Activated naive CD4-positive, alpha-beta T cell treated with anti-CD3 and anti-CD28 coated beads, Interleukin-2, amount 50 U/mL, for 24 hours (primary cell): ENCODE results near the gene OAF.

Source experiments
- H3K27ac Mint-ChIP-seq: one replicate; pipeline ENCODE4 v1.8.0; 2021; ENCODE audit warnings: mild to moderate bottlenecking, mixed read lengths
- H3K27me3 Mint-ChIP-seq: one replicate; pipeline ENCODE4 v1.8.0; 2021; ENCODE audit warnings: mixed read lengths
- H3K36me3 Mint-ChIP-seq: one replicate; pipeline ENCODE4 v1.8.0; 2021; ENCODE audit warnings: mixed read lengths
- H3K4me1 Mint-ChIP-seq: one replicate; pipeline ENCODE4 v1.8.0; 2021; ENCODE audit warnings: mixed read lengths
- H3K4me3 Mint-ChIP-seq: one replicate; pipeline ENCODE4 v1.8.0; 2021; ENCODE audit warnings: mild to moderate bottlenecking, mixed read lengths
- H3K9me3 Mint-ChIP-seq: one replicate; pipeline ENCODE4 v1.8.0; 2021; ENCODE audit warnings: mixed read lengths

OAF gene

DNA sequence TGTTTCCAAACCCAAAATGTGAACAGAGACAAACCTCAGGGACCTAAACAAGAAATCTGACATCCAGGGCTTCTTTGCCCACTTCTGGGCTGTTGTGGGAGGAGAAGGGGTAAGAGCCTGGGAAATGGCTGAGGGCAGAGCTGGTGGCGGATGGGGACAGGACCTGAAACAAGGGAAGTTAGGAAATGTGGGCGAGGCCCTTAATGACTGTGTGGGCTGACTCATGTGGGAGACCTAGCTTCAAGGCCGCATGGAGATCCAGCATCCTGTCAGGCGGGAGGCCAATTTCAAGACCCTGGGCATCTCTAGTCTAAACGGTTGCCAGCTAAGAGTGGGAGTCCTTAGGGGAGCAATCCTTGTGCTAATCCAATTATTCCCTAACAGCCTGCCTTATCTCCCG, 2.1 kb upstream of the OAF start:
- no peak overlapping the region for H3K27ac Mint-ChIP-seq
- H3K36me3 Mint-ChIP-seq, result no peaks in the 10 kb centered on the region
- peak overlapping the region; percentile 47 for H3K4me3 Mint-ChIP-seq
- H3K27me3 Mint-ChIP-seq, result peaks cover 3% of the 10 kb centered on the region
- H3K9me3 Mint-ChIP-seq, result no peaks in the 10 kb centered on the region
- peaks cover 26% of the 10 kb centered on the region for H3K4me1 Mint-ChIP-seq

DNA sequence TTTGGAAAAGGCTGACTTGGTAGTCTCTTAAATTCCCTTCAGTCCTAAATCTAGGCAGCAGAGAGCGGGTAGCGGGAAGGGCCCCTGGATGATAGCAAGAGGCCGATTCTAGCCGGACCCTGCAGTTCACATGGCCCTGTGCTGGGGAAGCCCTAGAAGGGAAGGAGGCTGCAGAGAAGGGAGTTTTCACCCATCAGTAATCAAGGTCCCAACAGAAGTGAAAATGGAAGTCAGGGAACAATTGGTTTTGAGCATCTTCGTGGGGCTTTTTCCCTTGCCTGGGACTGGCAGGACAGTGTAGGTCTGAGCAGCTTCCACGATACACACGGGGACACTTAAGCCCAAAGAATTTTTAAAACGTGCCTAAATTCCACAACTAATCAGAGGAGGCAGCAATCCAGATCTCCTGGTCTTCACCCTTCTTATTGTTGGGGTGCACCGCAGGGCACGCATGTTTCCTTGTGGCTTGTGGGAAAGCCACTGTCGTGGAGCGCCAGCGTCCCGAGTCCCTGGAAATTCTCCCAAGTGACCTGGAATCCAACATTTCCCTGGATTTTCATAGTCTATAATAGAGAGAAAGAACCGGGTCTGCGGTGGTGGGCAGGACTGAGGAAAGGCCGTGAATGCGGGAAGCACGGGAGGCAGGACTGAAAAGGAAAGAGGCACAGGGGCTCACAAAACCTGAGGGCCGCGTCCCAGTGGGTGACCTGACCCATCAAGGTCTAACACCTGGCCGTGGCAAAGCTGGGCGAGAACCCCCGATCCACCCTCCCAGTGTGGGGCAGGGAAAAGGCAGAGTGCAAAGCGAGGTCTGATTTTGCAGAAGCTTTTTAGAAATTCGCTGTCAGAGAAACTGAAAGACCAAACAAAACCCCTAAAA, 846 bp upstream of the OAF start:
- H3K27ac Mint-ChIP-seq, result peak overlapping the region; percentile 88
- H3K4me1 Mint-ChIP-seq, result peaks cover 26% of the 10 kb centered on the region
- H3K27me3 Mint-ChIP-seq, result peaks cover 3% of the 10 kb centered on the region
- no peaks in the 10 kb centered on the region for H3K9me3 Mint-ChIP-seq
- H3K4me3 Mint-ChIP-seq, result peak overlapping the region; percentile 91
- H3K36me3 Mint-ChIP-seq, result no peaks in the 10 kb centered on the region

DNA sequence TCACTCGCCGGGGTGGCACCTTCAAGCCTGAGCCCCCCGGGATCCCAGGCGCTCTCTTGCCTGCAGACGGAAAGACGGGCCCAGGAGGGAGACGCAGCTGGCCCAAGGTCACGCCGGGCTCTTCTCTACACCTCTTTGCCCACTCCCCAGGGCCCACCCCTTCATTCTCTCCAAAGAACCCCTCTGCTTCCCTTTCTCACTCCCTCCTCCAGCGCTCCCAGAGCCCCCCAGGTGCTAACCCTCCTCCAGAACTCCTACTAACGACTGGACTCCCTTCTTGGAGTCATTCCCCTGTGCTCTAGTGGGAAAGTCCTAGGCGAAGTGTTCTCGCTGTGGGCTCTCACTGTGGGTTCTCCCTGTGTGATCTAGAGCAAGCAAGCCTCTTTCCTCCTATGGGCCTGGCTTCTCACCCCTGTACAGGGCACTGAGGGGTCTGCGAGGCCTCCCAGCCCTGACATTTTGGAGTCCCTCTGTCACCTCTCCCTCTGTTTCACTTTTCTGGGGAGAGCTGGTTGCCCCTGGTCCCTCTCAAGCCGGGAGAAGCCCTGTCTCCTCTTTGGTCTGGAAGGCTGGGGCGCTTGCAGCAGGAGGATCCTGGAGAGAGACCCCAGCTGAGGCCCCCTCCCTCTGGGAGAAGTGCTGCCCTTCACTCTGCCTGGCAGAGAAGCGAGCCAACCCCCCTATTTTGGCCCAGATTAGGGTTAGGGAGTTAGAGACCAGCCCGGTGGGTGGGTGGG, 858 bp downstream of the OAF start:
- Mint-ChIP-seq H3K4me3 (peak overlapping the region; percentile 96), H3K36me3 (no peaks in the 10 kb centered on the region), H3K9me3 (no peaks in the 10 kb centered on the region), H3K4me1 (peaks cover 26% of the 10 kb centered on the region), H3K27me3 (peaks cover 3% of the 10 kb centered on the region), H3K27ac (peak overlapping the region; percentile 92)

DNA sequence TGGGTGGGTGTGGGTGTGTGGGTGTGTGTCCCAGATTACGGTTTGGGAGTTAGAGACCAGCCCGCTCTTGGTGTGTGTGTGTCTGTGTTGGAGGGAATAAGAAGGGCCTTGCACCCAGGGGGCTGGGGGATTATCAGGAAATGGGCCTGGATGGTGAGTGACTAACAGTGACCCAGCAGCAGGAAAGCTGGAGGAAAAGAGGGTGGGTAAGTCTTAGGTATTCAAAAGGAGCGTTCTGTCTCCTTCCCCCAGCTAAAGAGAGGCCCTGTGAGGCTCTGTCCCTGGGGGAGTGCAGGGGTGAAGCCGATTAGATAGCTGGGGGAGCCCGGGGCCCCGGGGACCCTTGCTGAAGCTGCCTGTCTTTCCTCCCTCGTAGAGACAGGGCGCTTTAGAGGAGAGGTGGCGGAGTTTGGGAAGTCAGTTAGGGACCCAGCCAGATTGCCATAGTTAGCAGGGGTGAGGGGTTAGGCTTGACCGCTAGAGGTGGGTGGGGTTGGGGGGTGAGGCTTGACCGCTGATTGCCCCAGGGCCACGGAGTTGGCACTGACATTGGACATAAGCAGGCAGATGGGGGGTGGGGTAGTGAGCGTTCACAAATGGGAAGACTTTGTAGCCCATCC, 1.5 kb downstream of the OAF start:
- H3K27me3 Mint-ChIP-seq, result peaks cover 3% of the 10 kb centered on the region
- H3K4me3 Mint-ChIP-seq, result peak overlapping the region; percentile 42
- H3K36me3 Mint-ChIP-seq, result no peaks in the 10 kb centered on the region
- H3K4me1 Mint-ChIP-seq, result peaks cover 26% of the 10 kb centered on the region
- no peaks in the 10 kb centered on the region for H3K9me3 Mint-ChIP-seq
- H3K27ac Mint-ChIP-seq, result no peak overlapping the region

DNA sequence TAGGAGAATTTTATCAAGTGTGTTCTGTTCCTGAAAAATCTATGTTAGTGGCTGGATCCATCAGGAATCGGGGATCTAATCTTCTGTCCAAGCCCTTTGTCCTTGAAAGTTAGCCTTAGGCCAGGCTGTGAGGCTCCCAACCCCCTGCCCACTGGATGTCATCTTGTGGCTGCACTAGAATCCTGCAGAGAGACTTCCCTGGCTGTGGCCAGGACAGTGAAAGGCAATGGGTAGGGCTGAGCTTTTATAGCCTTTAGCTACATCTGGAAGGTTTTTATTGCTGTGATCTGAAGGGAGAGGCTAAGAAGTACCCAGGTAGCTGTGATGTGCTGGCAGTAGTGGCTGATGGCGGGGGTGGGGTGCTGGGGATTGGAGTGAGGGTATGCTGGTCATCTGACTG, 2.1 kb downstream of the OAF start:
- Mint-ChIP-seq H3K27me3 (peaks cover 1% of the 10 kb centered on the region), H3K4me1 (peaks cover 26% of the 10 kb centered on the region), H3K9me3 (no peaks in the 10 kb centered on the region), H3K27ac (no peak overlapping the region), H3K36me3 (no peaks in the 10 kb centered on the region), H3K4me3 (peak overlapping the region; percentile 36)

DNA sequence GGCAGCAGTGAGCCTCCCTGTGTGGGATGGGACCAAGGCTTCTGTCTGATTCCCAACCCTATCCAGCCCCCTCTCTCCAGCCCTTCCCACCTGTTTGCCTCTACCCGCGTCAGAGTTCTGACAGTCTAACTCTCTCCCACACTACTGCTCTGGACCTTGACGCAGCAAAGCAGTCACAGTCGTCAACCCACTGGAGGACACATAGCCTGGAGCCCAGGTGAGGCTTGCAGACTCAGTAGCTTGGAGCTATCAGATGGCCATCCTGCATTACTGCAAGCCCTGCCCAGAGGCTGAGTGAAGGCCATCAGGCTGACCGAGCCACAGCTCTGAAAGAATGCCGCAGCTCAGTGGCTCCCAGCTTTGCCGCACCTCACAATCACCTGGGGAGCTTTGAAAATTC, 3.7 kb downstream of the OAF start:
- Mint-ChIP-seq H3K9me3 (no peaks in the 10 kb centered on the region), H3K27me3 (no peaks in the 10 kb centered on the region), H3K4me1 (peaks cover 25% of the 10 kb centered on the region), H3K36me3 (no peaks in the 10 kb centered on the region), H3K27ac (no peak overlapping the region), H3K4me3 (no peak overlapping the region)

DNA sequence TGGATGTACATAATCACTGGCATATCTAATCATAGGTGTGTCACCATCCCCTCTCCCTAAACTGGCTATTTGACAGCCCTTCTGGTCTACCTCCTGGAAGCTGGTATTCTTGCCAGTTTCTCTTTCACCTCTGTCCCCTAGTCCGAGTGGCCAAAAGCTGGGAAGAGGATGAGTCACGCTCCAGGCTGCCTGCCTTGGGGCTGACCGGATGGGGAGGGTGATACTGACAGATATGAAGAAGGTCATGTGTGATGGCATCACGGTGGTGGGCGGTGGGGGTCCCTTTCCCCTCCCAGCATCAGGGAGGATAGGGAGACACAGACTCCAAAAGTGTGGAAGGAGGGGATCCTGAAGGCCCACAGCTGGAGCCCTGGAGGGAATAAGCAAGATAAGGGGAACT, 4.8 kb downstream of the OAF start:
- Mint-ChIP-seq H3K9me3 (no peaks in the 10 kb centered on the region), H3K27ac (no peak overlapping the region), H3K4me1 (peaks cover 18% of the 10 kb centered on the region), H3K4me3 (no peak overlapping the region), H3K36me3 (no peaks in the 10 kb centered on the region), H3K27me3 (no peaks in the 10 kb centered on the region)

DNA sequence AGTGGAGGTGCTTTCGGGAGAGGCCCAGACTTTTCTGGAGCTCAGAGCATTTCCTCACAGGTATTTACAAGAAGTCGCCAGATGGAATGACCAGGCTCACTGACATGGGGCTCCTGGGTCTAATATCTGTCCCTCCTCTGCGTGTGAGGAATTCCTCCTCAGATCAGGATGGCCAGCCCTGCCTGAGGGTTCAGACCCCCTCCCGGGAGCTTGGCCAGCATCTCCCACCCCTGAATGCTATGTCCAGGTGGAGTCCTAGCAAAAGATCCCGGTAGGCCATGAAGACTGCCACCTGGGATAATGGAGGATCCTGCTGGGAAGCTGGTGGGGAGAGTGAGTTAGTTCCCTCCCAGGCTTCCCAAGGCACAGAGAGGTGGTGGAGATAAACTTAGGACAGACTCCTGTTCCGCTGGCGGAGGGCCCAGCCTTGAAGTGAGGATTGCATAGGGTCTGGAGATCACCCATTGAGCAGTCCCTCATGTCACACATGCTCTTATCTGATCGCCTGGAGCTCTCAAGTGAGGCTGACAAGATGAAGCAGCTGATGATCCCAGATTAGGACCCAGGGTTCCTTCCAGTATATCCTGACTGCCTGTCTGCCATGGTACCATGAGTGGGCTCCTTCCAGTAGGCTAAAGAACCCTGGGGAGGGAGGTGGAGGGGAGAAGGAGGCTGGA, 5.7 kb downstream of the OAF start:
- Mint-ChIP-seq H3K4me1 (peaks cover 20% of the 10 kb centered on the region), H3K27me3 (no peaks in the 10 kb centered on the region), H3K9me3 (no peaks in the 10 kb centered on the region), H3K27ac (no peak overlapping the region), H3K36me3 (no peaks in the 10 kb centered on the region), H3K4me3 (no peak overlapping the region)

DNA sequence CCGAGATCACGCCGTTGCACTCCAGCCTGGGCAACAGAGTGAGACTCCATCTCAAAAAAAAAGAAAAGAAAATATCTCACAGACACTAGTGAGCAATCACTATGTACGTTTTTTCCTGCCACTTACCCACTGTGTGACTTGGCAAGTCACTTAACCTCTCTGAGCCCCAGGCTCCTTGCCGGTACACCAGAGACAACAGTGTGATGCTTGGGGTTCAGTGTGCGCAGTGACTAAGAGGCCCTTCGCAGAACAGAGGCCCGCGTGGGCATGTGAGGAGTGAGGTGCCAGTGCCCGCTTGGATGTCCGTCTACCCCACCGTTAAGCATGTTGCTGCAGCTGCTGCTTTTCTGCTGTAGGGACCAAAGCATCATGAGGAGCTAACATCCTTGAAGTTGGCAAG, 6.7 kb downstream of the OAF start:
- H3K36me3 Mint-ChIP-seq, result no peaks in the 10 kb centered on the region
- H3K27me3 Mint-ChIP-seq, result no peaks in the 10 kb centered on the region
- H3K9me3 Mint-ChIP-seq, result no peaks in the 10 kb centered on the region
- no peak overlapping the region for H3K4me3 Mint-ChIP-seq
- no peak overlapping the region for H3K27ac Mint-ChIP-seq
- H3K4me1 Mint-ChIP-seq, result peaks cover 10% of the 10 kb centered on the region

DNA sequence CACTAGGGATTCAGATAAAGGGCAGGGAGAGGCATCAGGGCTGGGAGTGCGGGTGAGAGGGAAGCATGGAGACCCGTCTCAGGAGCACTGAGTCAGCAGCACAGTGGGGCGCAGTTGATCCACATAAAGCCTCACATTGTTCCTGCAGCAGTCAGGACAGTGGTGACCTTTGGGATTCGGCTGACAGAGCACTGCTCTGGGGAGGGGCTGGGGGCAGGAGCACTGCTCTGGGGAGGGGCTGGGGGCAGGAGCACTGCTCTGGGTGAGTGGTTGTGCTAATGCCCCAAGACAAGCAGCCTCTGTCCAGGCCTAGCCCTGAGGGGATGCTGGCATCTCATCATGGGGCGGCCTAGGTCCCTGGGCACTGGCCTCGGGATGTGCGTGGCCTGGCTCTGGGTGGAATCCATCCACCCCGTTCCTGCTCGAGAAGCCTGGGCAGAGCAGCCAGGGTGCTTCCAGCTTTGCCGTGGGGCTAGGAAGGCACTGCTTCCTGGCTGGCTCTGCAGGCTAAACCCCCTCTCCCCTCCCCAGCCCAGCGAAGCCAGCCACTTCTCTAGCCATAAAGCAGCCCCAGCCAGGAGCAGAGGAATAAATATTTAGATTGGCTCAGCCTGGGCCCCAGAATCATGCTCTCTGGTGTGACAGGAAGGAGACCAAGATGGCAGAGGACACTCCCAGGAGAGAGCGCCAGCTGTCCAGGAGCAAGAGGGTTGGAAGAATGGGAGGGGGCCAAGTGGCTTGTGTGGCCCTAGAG, 7.3 kb downstream of the OAF start:
- Mint-ChIP-seq H3K27ac (no peak overlapping the region), H3K4me3 (no peak overlapping the region), H3K4me1 (peaks cover 4% of the 10 kb centered on the region), H3K27me3 (no peaks in the 10 kb centered on the region), H3K36me3 (no peaks in the 10 kb centered on the region), H3K9me3 (no peaks in the 10 kb centered on the region)

DNA sequence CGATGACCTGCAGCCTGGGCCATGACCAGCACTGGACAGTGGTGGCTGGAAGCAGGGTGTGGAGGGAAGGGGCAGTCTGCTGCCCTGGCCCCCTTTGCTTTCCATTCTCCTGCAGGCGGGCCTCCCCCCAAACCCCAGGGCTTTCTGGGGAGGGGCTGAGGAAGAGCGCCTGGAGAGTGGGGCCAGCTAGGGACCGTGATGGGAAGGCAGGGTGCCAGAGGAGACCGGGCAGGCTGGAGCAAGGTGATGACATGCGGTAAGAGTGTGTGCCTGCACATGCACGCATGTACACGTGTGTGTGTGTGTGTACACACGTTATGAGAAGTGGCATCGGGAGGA, 7.8 kb downstream of the OAF start:
- no peak overlapping the region for H3K27ac Mint-ChIP-seq
- no peak overlapping the region for H3K4me3 Mint-ChIP-seq
- no peaks in the 10 kb centered on the region for H3K9me3 Mint-ChIP-seq
- peaks cover 3% of the 10 kb centered on the region for H3K4me1 Mint-ChIP-seq
- no peaks in the 10 kb centered on the region for H3K36me3 Mint-ChIP-seq
- no peaks in the 10 kb centered on the region for H3K27me3 Mint-ChIP-seq

DNA sequence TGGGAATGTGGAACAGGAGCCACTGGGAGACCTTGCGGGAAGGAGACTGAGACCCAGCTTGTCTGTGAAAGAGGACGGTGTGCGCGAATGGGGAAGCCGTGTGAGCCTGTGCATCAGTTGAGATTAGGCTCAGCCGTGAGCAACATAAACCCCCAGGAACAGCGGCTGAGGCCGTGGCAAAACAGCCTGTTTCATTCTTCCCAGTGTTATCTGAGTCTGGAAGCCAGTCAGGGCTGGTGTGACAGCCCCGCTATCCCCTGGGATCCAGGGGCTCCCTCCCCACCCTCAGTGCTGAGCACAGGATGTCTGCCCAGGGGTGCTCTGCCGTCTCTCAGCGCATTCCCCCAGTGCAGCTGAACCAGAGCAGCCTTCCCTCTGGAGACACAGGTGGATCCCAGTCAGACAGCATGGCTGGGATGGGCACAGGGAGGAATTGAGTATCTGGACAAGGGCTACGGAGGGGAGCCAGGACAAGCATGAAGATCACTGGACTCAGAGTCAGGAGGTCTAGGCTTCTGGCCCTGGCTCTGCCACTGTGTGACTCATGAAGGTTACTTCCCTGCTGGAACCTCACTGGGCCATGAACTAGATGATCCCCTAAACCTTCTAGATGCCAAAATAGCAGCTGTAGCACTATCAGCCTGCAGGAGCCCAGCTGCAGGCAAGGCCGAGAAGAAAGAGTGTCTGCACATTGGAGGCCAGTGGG, 8.6 kb downstream of the OAF start:
- Mint-ChIP-seq H3K27ac (no peak overlapping the region), H3K9me3 (no peaks in the 10 kb centered on the region), H3K4me3 (no peak overlapping the region), H3K27me3 (no peaks in the 10 kb centered on the region), H3K36me3 (no peaks in the 10 kb centered on the region), H3K4me1 (peaks cover 3% of the 10 kb centered on the region)

DNA sequence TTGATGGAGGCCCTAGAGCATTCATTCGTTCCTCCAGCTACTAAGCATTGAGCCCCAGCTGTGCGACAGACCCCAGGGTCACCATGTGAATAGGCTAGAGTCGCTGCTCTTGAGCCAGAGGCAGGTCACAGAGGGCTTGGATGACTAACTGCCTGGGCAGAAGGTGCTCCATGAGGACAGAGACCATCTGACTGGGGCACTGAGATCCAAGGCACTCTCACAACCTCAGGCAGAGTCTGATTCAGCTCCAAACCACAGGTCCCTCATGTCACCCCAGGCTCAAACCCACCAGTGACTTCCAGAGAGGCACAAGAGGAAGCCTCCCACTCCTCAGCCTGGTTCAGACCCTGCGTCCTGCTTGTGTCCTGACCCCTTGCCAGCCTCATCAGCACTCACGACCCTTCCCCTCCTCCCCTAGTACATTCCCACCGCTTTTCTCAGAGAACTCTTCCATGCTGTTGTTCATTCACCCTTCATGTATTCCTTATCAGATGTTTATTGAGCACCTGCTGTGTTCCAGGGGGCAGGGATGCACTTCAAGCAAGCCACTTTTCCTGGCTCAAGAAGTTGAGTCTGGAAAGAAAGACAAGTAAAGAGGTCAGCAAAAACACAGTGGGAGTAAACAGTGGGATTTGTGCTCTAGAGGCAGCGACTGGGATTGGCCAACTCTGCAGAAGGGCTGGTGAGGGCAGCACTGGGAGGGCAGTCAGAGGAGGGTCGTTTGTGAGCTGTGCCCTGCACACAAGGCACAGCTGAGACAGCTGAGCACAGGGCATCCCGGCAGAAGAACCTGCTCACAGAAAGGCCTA, 9.3 kb downstream of the OAF start:
- no peaks in the 10 kb centered on the region for H3K27me3 Mint-ChIP-seq
- H3K9me3 Mint-ChIP-seq, result no peaks in the 10 kb centered on the region
- no peak overlapping the region for H3K27ac Mint-ChIP-seq
- no peaks in the 10 kb centered on the region for H3K36me3 Mint-ChIP-seq
- no peak overlapping the region for H3K4me3 Mint-ChIP-seq
- H3K4me1 Mint-ChIP-seq, result peaks cover 7% of the 10 kb centered on the region

DNA sequence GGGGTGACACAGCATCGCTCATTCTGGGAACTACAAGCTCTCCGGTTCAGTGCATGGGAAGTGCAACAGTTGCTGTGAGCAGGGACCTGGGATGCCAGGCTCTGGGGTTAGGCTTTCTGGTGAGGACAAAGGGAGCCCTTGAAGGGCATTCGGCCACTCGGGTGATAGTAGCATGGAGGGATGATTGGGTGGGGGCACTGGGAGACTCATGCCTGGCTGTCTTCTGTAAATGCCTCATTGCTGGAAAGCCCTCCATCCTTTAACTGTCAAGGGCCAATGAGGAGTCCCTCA, 9.9 kb downstream of the OAF start:
- Mint-ChIP-seq H3K27ac (no peak overlapping the region), H3K36me3 (no peaks in the 10 kb centered on the region), H3K4me3 (no peak overlapping the region), H3K9me3 (no peaks in the 10 kb centered on the region), H3K27me3 (no peaks in the 10 kb centered on the region), H3K4me1 (peaks cover 8% of the 10 kb centered on the region)
